K562 (cell line): ENCODE data around the gene SP140L. TPM values are rescaled to one million over a fixed set of nuclear protein-coding genes. Genes with fewer than 3 reads are reported as not detected.
"Not testable (repeated sequence)": the region's sequence is repeated elsewhere in the genome, so short reads cannot be mapped to it uniquely, and the experiment has no call there.

Experiments
- ATAC-seq: fragments of 200-7000 bp; cut with Tn5 transposase; 3 replicates; pipeline ENCODE4 v1.9.1; 2020; ENCODE audit warnings: moderate library complexity
- BruUV-seq: library from RNA; stranded (reverse); fragments of 400-500 nt; replicated peaks from 2 replicates; lab custom pipeline; 2021; lab: Mats Ljungman, UMichigan
- CTCF ChIA-PET: fragments of 300-600 bp; formaldehyde crosslinking; extraction: SDS; loops from one replicate; lab custom pipeline; 2021; ENCODE audit warnings: low intra/inter-chr PET ratio; lab: Yijun Ruan, JAX
- POLR2A ChIA-PET: fragments of 300-600, 350-650 bp; sonication (Branson Sonifier 250); formaldehyde crosslinking; extraction: SDS; loops from one replicate; lab custom pipeline; 2021; ENCODE audit warnings: antibody characterized with exemption, inconsistent platforms; lab: Yijun Ruan, JAX
- DNase-seq, 4 experiments: peaks; one replicate each; pipeline versions ENCODE4 v3.0.0 to v3.0.0-alpha.2; 2011 to 2018; ENCODE audit warnings: low spot score in 3 of 4, mixed read lengths in 3 of 4; ENCODE audit errors: extremely low read depth in 1 of 4
- FAIRE-seq: peaks from 2 replicates; lab custom pipeline; 2011; peaks lifted over from hg19 to GRCh38; lab: Jason Lieb, UNC
- H2AFZ ChIP-seq: 2 replicates; pipeline ENCODE4 v1.6.0; 2011; ENCODE audit warnings: low read depth, low read length, control low read depth, inconsistent platforms
- H3K27ac ChIP-seq: fragments of 200-600 bp; 3 replicates; pipeline ENCODE4 v1.8.0; 2011; ENCODE audit warnings: low read depth, mild to moderate bottlenecking, control low read depth, inconsistent platforms, low read length, moderate library complexity, mixed read lengths; ENCODE audit errors: extremely low read depth
- H3K27me3 ChIP-seq, 2 experiments: fragments of 300-600 bp in 1 of 2; 2 replicates in 1 of 2; 3 replicates in 1 of 2; pipeline versions ENCODE4 v1.6.0 to v1.8.0; 2011; ENCODE audit warnings: inconsistent platforms in 2 of 2, low read length in 2 of 2, mild to moderate bottlenecking in 1 of 2, mixed read lengths in 1 of 2, moderate library complexity in 1 of 2; ENCODE audit not compliant: control insufficient read depth in 2 of 2, insufficient read depth in 2 of 2
- H3K36me3 ChIP-seq: fragments of 300-600 bp; 3 replicates; pipeline ENCODE4 v1.8.0; 2011; ENCODE audit warnings: mild to moderate bottlenecking, low read length, inconsistent platforms; ENCODE audit not compliant: control insufficient read depth, insufficient read depth
- H3K4me1 ChIP-seq, 2 experiments: fragments of 200-600 bp in 1 of 2; replicated peaks in 1 of 2; 2 replicates in 1 of 2; 3 replicates in 1 of 2; pipeline versions ENCODE4 v1.5.1 to v1.8.0; 2011; ENCODE audit warnings: inconsistent platforms in 2 of 2, low read length in 2 of 2, mild to moderate bottlenecking in 1 of 2, mixed read lengths in 1 of 2, moderate library complexity in 1 of 2; ENCODE audit not compliant: control insufficient read depth in 2 of 2, insufficient read depth in 2 of 2
- H3K4me2 ChIP-seq: 2 replicates; pipeline ENCODE4 v1.6.1; 2011; ENCODE audit warnings: low read length, control low read depth, inconsistent platforms, mixed read lengths; ENCODE audit not compliant: insufficient read depth
- H3K4me3 ChIP-seq: fragments of 200-600 bp; sonication (generic), shearing (Covaris generic); 2 replicates; pipeline ENCODE4 v1.5.1; 2016; ENCODE audit warnings: control low read depth, inconsistent platforms
- H3K79me2 ChIP-seq: fragments of 200-600 bp; 3 replicates; pipeline ENCODE4 v1.8.0; 2011; ENCODE audit warnings: low read length, inconsistent platforms; ENCODE audit not compliant: control insufficient read depth, insufficient read depth
- H3K9ac ChIP-seq, 2 experiments: 2 replicates each; pipeline versions ENCODE4 v1.6.0 to v1.6.1; 2011; ENCODE audit warnings: low read depth in 2 of 2, low read length in 2 of 2, control low read depth in 1 of 2, inconsistent platforms in 1 of 2, mild to moderate bottlenecking in 1 of 2, mixed read lengths in 1 of 2; ENCODE audit not compliant: insufficient read depth in 1 of 2
- H3K9me1 ChIP-seq: one replicate; pipeline ENCODE4 v1.6.0; 2011; ENCODE audit warnings: inconsistent platforms, mild to moderate bottlenecking, low read length, moderate library complexity; ENCODE audit not compliant: control insufficient read depth, insufficient read depth
- H3K9me3 ChIP-seq: replicated peaks from 2 replicates; pipeline ENCODE4 v1.5.1; 2011; ENCODE audit warnings: low read depth, low read length, inconsistent platforms; ENCODE audit not compliant: control insufficient read depth, insufficient read depth
- H4K20me1 ChIP-seq: replicated peaks from 2 replicates; pipeline ENCODE4 v1.6.1; 2011; ENCODE audit warnings: low read length, inconsistent platforms, mixed read lengths; ENCODE audit not compliant: control insufficient read depth, insufficient read depth
- EGR1 ChIP-seq: fragments of 450-650 bp; conservative IDR thresholded peaks from 2 replicates; pipeline ENCODE4 v1.6.1; 2017; ENCODE audit warnings: mild to moderate bottlenecking
- TBL1XR1 ChIP-seq, 2 experiments: IDR thresholded peaks; 2 replicates each; pipeline ENCODE4 v1.6.1; 2012; ENCODE audit warnings: improper control_type of control experiment in 2 of 2, low read length in 2 of 2, mild to moderate bottlenecking in 1 of 2
- ZNF212 ChIP-seq: fragments of 450-650 bp; formaldehyde crosslinking; IDR thresholded peaks from 2 replicates; pipeline ENCODE4 v1.4.0; 2020; ENCODE audit warnings: mild to moderate bottlenecking
- WGBS: fragments of 100-300 bp; shearing (Covaris generic); methylation state at CpG from one replicate; pipeline ENCODE4 v1.1.6; 2016; ENCODE audit warnings: low coverage, mixed read lengths; ENCODE audit not compliant: insufficient coverage; ENCODE audit errors: missing lambda C conversion rate; 5-methylcytosine and 5-hydroxymethylcytosine counted together
- in situ Hi-C: fragments of 300-500 bp; cut with MboI; formaldehyde crosslinking; loops from 4 replicates; pipeline ENCODE4 v1.15.0; 2018; ENCODE audit warnings: inconsistent platforms, mixed read lengths
- intact Hi-C: fragments of 100-400 bp; cut with micrococcal nuclease; formaldehyde crosslinking; loops from 2 replicates; pipeline ENCODE4 v1.14.2; 2022
- polyA plus RNA-seq, 8 experiments: library from polyadenylated mRNA; depleted of rRNA in 4 of 8; stranded (reverse) in 5 of 8; unstranded in 3 of 8; fragments of >200 nt; fragmentation: Nextera tagmentation in 2 of 8; fragmentation: Illumina TruSeq in 1 of 8; extraction: Ambion mirVana in 2 of 8; extraction: Trizol in 1 of 8; gene quantifications; 2 replicates each; pipeline versions ENCODE4 v1.2.1 to v1.2.3, GENCODE V29; 2011 to 2014; ENCODE audit warnings: inconsistent platforms in 1 of 8, missing spikeins in 1 of 8
- total RNA-seq, 7 experiments: library from RNA; depleted of rRNA in 6 of 7; stranded (reverse); fragments of >200 nt in 6 of 7; fragmentation: Illumina TruSeq in 2 of 7; extraction: Trizol in 2 of 7; gene quantifications; 2 replicates each; pipeline versions ENCODE4 v1.2.1 to v1.2.3, GENCODE V29; 2011 to 2021; ENCODE audit warnings: low replicate concordance in 1 of 7
- TF ChIP-seq, protein P1 (sequence below): sonication (generic); formaldehyde crosslinking; IDR thresholded peaks from 2 replicates; pipeline ENCODE4 v1.8.0; 2022; ENCODE audit warnings: missing genetic modification reagents, mild to moderate bottlenecking, borderline replicate concordance

The SP140L gene
- total and polyA plus RNA-seq, 9 of the 15 experiments (the other 6 are each of a cell fraction or from before 2014, with no cell fraction given): 4.0 to 15.5 (median 11.3) TPM

DNA sequence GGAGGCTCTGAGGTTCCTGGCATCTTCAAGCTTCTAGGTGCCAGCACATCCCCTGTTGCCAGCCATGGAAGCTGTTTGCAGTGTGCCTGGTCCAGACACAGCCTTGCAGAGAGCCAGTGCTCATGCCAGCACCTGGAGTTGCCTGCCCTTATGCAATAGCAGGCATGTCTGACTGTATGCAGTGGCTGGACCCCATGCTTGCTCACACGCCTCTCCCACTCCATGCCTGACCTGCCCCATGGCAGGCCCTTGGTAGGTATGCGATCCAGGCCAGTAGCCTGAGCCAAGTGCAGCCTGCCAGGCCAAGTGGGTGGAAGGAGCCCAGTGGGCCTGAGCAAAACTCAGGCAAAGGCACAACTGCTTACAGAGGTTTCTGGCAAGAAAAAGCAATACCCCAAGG, 19.5 kb upstream of the SP140L start (continued):
- TF ChIP-seq, protein P1, sequence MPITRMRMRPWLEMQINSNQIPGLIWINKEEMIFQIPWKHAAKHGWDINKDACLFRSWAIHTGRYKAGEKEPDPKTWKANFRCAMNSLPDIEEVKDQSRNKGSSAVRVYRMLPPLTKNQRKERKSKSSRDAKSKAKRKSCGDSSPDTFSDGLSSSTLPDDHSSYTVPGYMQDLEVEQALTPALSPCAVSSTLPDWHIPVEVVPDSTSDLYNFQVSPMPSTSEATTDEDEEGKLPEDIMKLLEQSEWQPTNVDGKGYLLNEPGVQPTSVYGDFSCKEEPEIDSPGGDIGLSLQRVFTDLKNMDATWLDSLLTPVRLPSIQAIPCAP (CRISPR knock-in tag): no peak
- no peak for TF ChIP-seq TBL1XR1 (IDR thresholded peaks at IDR 0.05; ENCODE audit: low read length in 2 of 2)

DNA sequence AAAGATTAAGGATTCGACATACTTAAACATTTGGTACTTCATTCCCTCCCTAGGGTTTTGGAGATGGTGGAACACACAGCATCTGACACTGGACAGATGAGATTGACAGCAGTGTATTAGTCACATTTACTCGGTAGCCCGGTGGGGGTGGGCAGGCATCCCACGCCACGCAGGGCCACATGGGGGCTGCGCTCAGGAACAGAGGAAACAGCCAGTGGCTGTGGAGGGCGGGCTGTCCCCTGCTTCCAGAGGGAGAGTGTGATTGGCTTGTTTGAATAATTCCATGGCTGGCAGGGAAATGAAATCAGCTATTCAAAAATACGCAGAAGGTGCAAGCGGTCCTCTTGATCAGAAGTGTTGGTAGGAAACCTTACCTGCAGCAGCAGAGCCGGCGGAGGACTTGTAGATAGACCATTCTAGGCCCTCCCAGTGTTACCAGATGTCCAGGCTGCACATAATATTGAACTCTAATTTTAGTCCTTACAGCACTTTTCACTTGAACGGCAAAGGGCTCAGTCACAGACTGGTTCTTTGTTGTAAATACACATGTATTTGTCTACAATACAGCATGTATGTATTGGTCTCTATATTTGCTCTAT, 18.5 kb upstream of the SP140L start:
- H3K4me1 ChIP-seq: peaks cover 0 to 8% of the 10 kb centered on the region in 2 experiments; a peak in 2 of 5 replicates
- TF ChIP-seq EGR1 (0 out of 2 replicates have a peak, but pooled peaks have one; percentile 7), ZNF212 (CRISPR knock-in tag) (no peak)
- TF ChIP-seq, all 486 proteins: peak for 1
- POLR2A ChIA-PET: no interaction called here
- DNase-seq (no peak), FAIRE-seq (no peak), ATAC-seq (peak; percentile 67; the same call in 2 of the 3 replicates)
- Histone ChIP-seq H3K27ac (no peak overlapping the region), H3K9me1 (no peaks in the 10 kb centered on the region), H4K20me1 (no peaks in the 10 kb centered on the region), H3K4me2 (no peak overlapping the region), H3K27me3 (peaks cover 0 to 14% of the 10 kb centered on the region in 2 experiments; a peak in 1 of 5 replicates), H3K9me3 (no peaks in the 10 kb centered on the region), H3K36me3 (no peaks in the 10 kb centered on the region), H3K4me3 (no peak overlapping the region), H2AFZ (no peak overlapping the region), H3K9ac (no peak overlapping the region), H3K79me2 (no peaks in the 10 kb centered on the region)
- WGBS: 21% methylated on average over 11 of the region's 12 CpGs
- in situ Hi-C loops: no loop called here
- CTCF ChIA-PET: no interaction called here
- intact Hi-C loops: no loop called here
- BruUV-seq: no TSS peak

DNA sequence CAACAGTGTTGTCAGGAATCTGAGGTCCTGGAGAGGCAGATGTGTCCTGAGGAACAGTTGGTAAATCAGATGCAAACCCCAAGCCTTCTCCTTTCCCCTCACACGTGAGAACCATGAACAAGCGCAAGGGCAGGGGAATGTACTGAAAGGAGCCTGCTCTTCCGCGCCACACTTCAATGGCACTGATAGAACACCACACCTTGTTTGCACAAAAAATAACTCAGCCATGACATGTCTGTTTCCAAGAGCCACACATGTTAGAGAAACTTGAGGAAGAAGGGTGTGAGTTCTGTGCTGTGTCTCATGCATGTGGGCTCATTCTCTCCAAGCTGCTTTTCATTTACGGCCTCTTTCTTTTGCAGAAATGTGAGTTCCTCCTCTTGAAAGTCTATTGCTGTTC, 16.2 kb upstream of the SP140L start:
- ATAC-seq, H3K36me3 ChIP-seq, H3K79me2 ChIP-seq, H3K9me1 ChIP-seq, H3K9me3 ChIP-seq, H3K27ac ChIP-seq, H3K4me1 ChIP-seq, DNase-seq, BruUV-seq, CTCF ChIA-PET, H4K20me1 ChIP-seq, FAIRE-seq, in situ Hi-C loops, H3K4me3 ChIP-seq, POLR2A ChIA-PET, H3K9ac ChIP-seq, intact Hi-C loops, H3K4me2 ChIP-seq, H2AFZ ChIP-seq: not testable (repeated sequence)
- no CpG with 5 or more reads among the region's 5 CpGs for WGBS
- H3K27me3 ChIP-seq: peaks cover 0 to 12% of the 10 kb centered on the region in 2 experiments; a peak in 1 of 5 replicates

DNA sequence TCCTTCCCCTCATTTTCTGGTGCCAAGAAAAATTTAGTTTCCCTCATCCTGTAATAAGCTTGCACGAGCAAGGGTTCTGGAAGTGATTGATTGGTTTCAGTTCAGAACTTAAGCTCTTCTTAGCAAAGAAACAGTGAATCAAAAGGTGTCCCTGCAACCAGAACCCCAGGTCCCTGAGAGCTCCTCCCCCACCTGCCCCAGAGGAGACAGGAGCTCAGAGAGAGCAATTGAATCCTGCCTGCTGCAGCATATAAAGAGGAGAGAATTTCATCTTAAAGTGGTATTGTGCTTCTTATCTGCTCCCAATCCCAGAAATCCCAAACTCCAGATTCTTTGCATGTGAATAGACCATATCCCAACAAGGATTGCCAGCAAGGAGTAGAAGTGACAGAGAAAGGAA, 15.4 kb upstream of the SP140L start:
- intact Hi-C loops, POLR2A ChIA-PET, H3K4me3 ChIP-seq, H3K36me3 ChIP-seq, H3K27ac ChIP-seq, H4K20me1 ChIP-seq, H2AFZ ChIP-seq, DNase-seq, ATAC-seq, H3K79me2 ChIP-seq, H3K9me3 ChIP-seq, H3K9me1 ChIP-seq, H3K4me1 ChIP-seq, FAIRE-seq, BruUV-seq, in situ Hi-C loops, CTCF ChIA-PET, H3K27me3 ChIP-seq, H3K4me2 ChIP-seq, H3K9ac ChIP-seq: not testable (repeated sequence)
- 0% methylated on average over 1 of the region's 1 CpG for WGBS
